Neuronal stem cell (in vitro differentiated cells): ENCODE measurements around the gene GIGYF2.

ENCODE experiments used
- DNase-seq: peaks from one replicate; pipeline ENCODE4 v3.0.0-alpha.2; 2013; ENCODE audit warnings: low spot score
- H2AFZ ChIP-seq: one replicate; pipeline ENCODE4 v1.6.1; 2013; ENCODE audit warnings: mild to moderate bottlenecking, low read length, inconsistent platforms
- H2AK5ac ChIP-seq: 2 replicates; pipeline ENCODE4 v1.6.1; 2013; ENCODE audit warnings: low read depth, mild to moderate bottlenecking, inconsistent platforms, low read length, moderate library complexity, mixed read lengths
- H2BK120ac ChIP-seq: 2 replicates; pipeline ENCODE4 v1.6.1; 2013; ENCODE audit warnings: low read depth, mild to moderate bottlenecking, inconsistent platforms, low read length, moderate library complexity, mixed read lengths
- H2BK12ac ChIP-seq: one replicate; pipeline ENCODE4 v1.6.1; 2013; ENCODE audit warnings: low read length, inconsistent platforms
- H2BK15ac ChIP-seq: 2 replicates; pipeline ENCODE4 v1.6.1; 2013; ENCODE audit warnings: mild to moderate bottlenecking, low read length, inconsistent platforms, mixed read lengths
- H2BK5ac ChIP-seq: one replicate; pipeline ENCODE4 v1.6.1; 2013; ENCODE audit warnings: inconsistent platforms, mild to moderate bottlenecking, low read length, moderate library complexity
- H3K14ac ChIP-seq: one replicate; pipeline ENCODE4 v1.6.1; 2013; ENCODE audit warnings: low read length, inconsistent platforms
- H3K18ac ChIP-seq: 2 replicates; pipeline ENCODE4 v1.6.1; 2013; ENCODE audit warnings: low read length, inconsistent platforms
- H3K23ac ChIP-seq: 2 replicates; pipeline ENCODE4 v1.6.1; 2013; ENCODE audit warnings: low read depth, mild to moderate bottlenecking, mixed read lengths, low read length, inconsistent platforms; ENCODE audit not compliant: poor library complexity
- H3K27ac ChIP-seq: replicated peaks from 3 replicates; pipeline ENCODE4 v1.5.1; 2013; ENCODE audit warnings: low read length, inconsistent platforms
- H3K27me3 ChIP-seq, 3 experiments: 2 replicates each; pipeline ENCODE4 v1.6.1; 2013; ENCODE audit warnings: low read length in 3 of 3, mild to moderate bottlenecking in 2 of 3, inconsistent platforms in 1 of 3, low read depth in 1 of 3, mixed read lengths in 1 of 3, moderate library complexity in 1 of 3; ENCODE audit not compliant: control insufficient read depth in 3 of 3, insufficient read depth in 3 of 3
- H3K36me3 ChIP-seq, 2 donors: replicated peaks in 1 of 2; 2 replicates each; pipeline ENCODE4 v1.6.1; 2013; ENCODE audit warnings: low read length in 2 of 2; ENCODE audit not compliant: control insufficient read depth in 2 of 2, insufficient read depth in 2 of 2
- H3K4ac ChIP-seq: 2 replicates; pipeline ENCODE4 v1.6.1; 2013; ENCODE audit warnings: inconsistent platforms, mild to moderate bottlenecking, low read length, moderate library complexity
- H3K4me1 ChIP-seq, 2 donors: 1 replicate in 1 of 2; 2 replicates in 1 of 2; pipeline ENCODE4 v1.6.1; 2013; ENCODE audit warnings: low read length in 2 of 2, low read depth in 1 of 2; ENCODE audit not compliant: control insufficient read depth in 2 of 2, insufficient read depth in 1 of 2
- H3K4me2 ChIP-seq: one replicate; pipeline ENCODE4 v1.6.1; 2013; ENCODE audit warnings: mild to moderate bottlenecking, low read length, inconsistent platforms; ENCODE audit not compliant: insufficient read depth, poor library complexity, severe bottlenecking
- H3K4me3 ChIP-seq, 2 donors: 2 replicates each; pipeline ENCODE4 v1.5.1; 2013; ENCODE audit warnings: low read length in 2 of 2, mild to moderate bottlenecking in 2 of 2, inconsistent platforms in 1 of 2, moderate library complexity in 1 of 2
- H3K79me1 ChIP-seq: one replicate; pipeline ENCODE4 v1.6.1; 2013; ENCODE audit warnings: low read depth, mild to moderate bottlenecking, inconsistent platforms, low read length, moderate library complexity
- H3K9ac ChIP-seq: one replicate; pipeline ENCODE4 v1.6.1; 2013; ENCODE audit warnings: mild to moderate bottlenecking, low read depth, low read length, inconsistent platforms; ENCODE audit not compliant: poor library complexity
- H3K9me3 ChIP-seq, 2 donors: replicated peaks in 1 of 2; 2 replicates each; pipeline versions ENCODE3 to v1.6.1; 2013; ENCODE audit warnings: low read length in 2 of 2, mild to moderate bottlenecking in 2 of 2, inconsistent platforms in 1 of 2, low read depth in 1 of 2, mixed read lengths in 1 of 2, moderate library complexity in 1 of 2; ENCODE audit not compliant: control insufficient read depth in 2 of 2, insufficient read depth in 1 of 2
- H4K8ac ChIP-seq: one replicate; pipeline ENCODE4 v1.6.1; 2013; ENCODE audit warnings: low read depth, mild to moderate bottlenecking, inconsistent platforms, low read length, moderate library complexity
- H4K91ac ChIP-seq: one replicate; pipeline ENCODE4 v1.6.1; 2013; ENCODE audit warnings: low read length, low read depth, mild to moderate bottlenecking, inconsistent platforms; ENCODE audit not compliant: poor library complexity
- WGBS, 2 donors: extraction: QIAGEN DNeasy Blood & Tissue Kit; methylation state at CpG; one replicate each; pipeline ENCODE4 v1.1.7; 2013; ENCODE audit warnings: missing lambda C conversion rate in 2 of 2, mixed read lengths in 1 of 2; ENCODE audit not compliant: insufficient read length in 2 of 2, insufficient replicate concordance in 1 of 2; ENCODE audit errors: extremely low coverage in 2 of 2; 5-methylcytosine and 5-hydroxymethylcytosine counted together

GIGYF2 gene

DNA sequence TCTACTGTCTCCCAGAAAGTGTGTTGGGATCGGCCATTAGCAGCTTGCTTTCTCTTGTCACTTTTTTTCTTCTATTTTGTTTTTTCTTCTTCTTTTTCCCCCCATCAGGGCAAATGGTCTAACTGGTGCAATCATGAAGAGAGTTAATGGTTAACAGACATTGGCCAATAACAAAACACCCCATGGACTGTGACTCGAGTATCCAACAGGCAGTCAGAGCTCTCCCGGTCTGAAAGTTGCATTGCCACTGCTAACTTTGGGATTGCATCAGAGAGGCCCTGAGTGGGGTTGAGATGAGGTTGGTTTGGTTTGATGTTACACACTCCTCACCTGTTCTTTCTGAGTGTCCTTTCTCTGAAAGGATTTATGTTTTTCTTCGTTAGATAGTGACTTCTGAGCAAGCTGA is 160.0 kb downstream of the GIGYF2 start:
- H2AFZ ChIP-seq, result no peak overlapping the region
- no peak overlapping the region for H2AK5ac ChIP-seq
- no peak overlapping the region for H3K9ac ChIP-seq
- no peak overlapping the region for H3K18ac ChIP-seq
- H3K4me2 ChIP-seq, result no peak overlapping the region
- no peak overlapping the region for H3K23ac ChIP-seq
- no peak overlapping the region for H2BK12ac ChIP-seq
- H3K14ac ChIP-seq, result no peak overlapping the region
- H2BK120ac ChIP-seq, result no peak overlapping the region
- DNase-seq, result no peak
- H3K4me1 ChIP-seq, result peaks cover 0 to 2% of the 10 kb centered on the region in 2 donors
- no peak overlapping the region for H3K4ac ChIP-seq
- H3K79me1 ChIP-seq, result no peaks in the 10 kb centered on the region
- H3K9me3 ChIP-seq, result no peaks in the 10 kb centered on the region
- no peak overlapping the region for H2BK5ac ChIP-seq
- H2BK15ac ChIP-seq, result no peak overlapping the region
- no peak overlapping the region for H3K27ac ChIP-seq
- no peak overlapping the region for H4K91ac ChIP-seq
- H4K8ac ChIP-seq, result no peak overlapping the region
- H3K4me3 ChIP-seq, result no peak overlapping the region
- H3K27me3 ChIP-seq, result no peaks in the 10 kb centered on the region
- WGBS, 2 donors, result no CpG with 5 or more reads among the region's 4 CpGs
- peaks cover 32 to 82% of the 10 kb centered on the region in 2 donors for H3K36me3 ChIP-seq

DNA sequence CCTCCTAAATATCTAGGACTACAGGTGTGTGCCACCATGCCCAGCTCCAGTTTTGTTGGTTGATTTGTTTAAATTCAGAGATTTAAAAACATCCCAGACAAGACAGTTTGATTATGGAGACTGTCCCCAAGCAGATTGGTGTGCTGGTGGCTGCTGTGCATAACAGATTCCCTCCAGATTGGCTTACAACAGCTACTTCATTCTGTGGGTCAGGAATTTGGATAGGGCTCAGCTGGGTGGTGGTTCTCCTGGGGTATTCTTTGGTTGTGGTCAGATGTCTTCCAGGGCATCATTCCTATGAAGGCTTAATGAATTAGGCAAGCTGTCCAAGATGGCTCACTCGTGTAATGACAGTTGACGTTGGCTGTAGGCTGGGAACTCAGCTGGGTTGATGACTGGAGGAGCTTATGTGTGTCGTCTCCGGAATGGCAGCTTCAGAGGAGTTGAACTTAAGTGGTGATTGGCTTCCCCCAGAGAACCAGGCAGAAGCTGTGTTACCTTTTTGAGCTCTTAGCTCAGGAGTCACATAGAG is 162.3 kb downstream of the GIGYF2 start:
- Histone ChIP-seq H3K4ac (no peak overlapping the region), H2BK5ac (no peak overlapping the region), H3K23ac (no peak overlapping the region), H2BK12ac (no peak overlapping the region), H3K9ac (no peak overlapping the region), H4K91ac (no peak overlapping the region), H4K8ac (no peak overlapping the region), H2BK15ac (no peak overlapping the region), H2AFZ (no peak overlapping the region), H2BK120ac (no peak overlapping the region), H3K36me3 (peaks cover 28 to 69% of the 10 kb centered on the region in 2 donors), H3K9me3 (no peaks in the 10 kb centered on the region), H3K14ac (no peak overlapping the region), H3K79me1 (no peaks in the 10 kb centered on the region), H3K4me1 (peaks cover 0 to 2% of the 10 kb centered on the region in 2 donors), H3K4me3 (no peak overlapping the region), H2AK5ac (no peak overlapping the region), H3K4me2 (no peak overlapping the region), H3K27ac (no peak overlapping the region), H3K18ac (no peak overlapping the region), H3K27me3 (no peaks in the 10 kb centered on the region)
- no peak for DNase-seq
- WGBS, 2 donors, result no CpG with 5 or more reads among the region's 4 CpGs

DNA sequence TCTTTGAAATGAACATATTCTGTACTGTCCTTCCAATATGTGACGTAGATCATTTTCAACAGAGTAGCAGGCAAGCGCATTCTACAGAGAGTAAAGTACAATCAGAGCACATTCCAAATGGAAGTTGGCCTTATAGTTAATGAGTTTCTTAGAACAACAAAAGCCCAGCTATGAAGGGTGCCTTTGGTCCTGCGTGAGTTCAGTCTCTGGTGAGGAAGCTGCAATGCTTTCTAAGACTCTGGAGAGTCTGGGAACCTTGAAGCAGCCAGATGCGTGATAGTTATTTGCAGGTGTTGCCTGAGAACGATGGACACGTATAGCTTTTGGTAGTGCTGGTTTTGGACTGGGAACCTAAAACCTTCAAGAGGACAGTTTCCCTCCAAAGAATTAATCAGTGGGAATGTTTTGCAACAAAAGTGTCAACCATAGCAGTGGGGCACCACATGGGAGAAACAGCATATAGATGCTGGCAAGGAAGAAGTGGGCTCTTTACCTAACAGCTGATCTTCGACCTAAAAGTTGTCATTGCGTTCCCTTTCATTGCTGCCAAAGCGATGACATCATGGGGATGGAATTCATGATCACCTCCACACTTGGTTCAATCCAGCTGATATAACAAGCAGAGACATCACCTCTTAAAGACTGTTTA is 163.6 kb downstream of the GIGYF2 start:
- Histone ChIP-seq H3K79me1 (no peaks in the 10 kb centered on the region), H3K4me1 (peaks cover 0 to 2% of the 10 kb centered on the region in 2 donors), H3K36me3 (peaks cover 28 to 57% of the 10 kb centered on the region in 2 donors), H3K27ac (no peak overlapping the region), H2AFZ (no peak overlapping the region), H2AK5ac (no peak overlapping the region), H3K4me2 (no peak overlapping the region), H2BK12ac (no peak overlapping the region), H3K4ac (no peak overlapping the region), H2BK5ac (no peak overlapping the region), H3K9ac (no peak overlapping the region), H3K23ac (no peak overlapping the region), H4K91ac (no peak overlapping the region), H3K18ac (no peak overlapping the region), H2BK120ac (no peak overlapping the region), H4K8ac (no peak overlapping the region), H3K4me3 (no peak overlapping the region), H3K14ac (no peak overlapping the region), H3K27me3 (no peaks in the 10 kb centered on the region), H2BK15ac (no peak overlapping the region), H3K9me3 (no peaks in the 10 kb centered on the region)
- no CpG with 5 or more reads among the region's 9 CpGs for WGBS, 2 donors
- no peak for DNase-seq

DNA sequence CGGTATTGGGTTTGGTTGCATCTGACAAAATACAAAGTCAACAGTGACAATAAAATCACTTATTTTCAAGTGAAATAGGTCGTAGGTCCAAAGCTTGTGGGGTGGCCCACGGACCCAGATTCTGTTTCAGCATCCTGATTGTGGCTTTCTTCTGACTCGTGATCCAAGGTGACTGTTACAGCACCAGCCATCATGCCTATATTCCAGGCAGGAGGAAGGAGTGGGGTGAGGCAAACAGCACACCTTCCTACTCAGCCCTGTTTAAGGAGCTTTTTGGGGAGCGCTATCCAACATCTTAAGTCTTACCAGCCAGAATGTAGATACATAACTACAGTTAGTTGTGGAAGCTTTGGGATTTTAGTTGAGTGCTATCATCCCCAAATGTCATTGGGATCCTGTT is 164.2 kb downstream of the GIGYF2 start:
- H3K9ac ChIP-seq, result no peak overlapping the region
- no peak overlapping the region for H4K91ac ChIP-seq
- H3K4me1 ChIP-seq, result peaks cover 0 to 2% of the 10 kb centered on the region in 2 donors
- no peaks in the 10 kb centered on the region for H3K27me3 ChIP-seq
- WGBS, 2 donors, result no CpG with 5 or more reads among the region's 5 CpGs
- H3K4ac ChIP-seq, result no peak overlapping the region
- no peak overlapping the region for H3K4me3 ChIP-seq
- H3K18ac ChIP-seq, result no peak overlapping the region
- H3K23ac ChIP-seq, result no peak overlapping the region
- H3K9me3 ChIP-seq, result no peaks in the 10 kb centered on the region
- no peak overlapping the region for H3K4me2 ChIP-seq
- no peaks in the 10 kb centered on the region for H3K79me1 ChIP-seq
- H3K36me3 ChIP-seq, result peaks cover 28 to 52% of the 10 kb centered on the region in 2 donors
- no peak overlapping the region for H2BK12ac ChIP-seq
- DNase-seq, result no peak
- H3K14ac ChIP-seq, result no peak overlapping the region
- no peak overlapping the region for H2BK120ac ChIP-seq
- H2BK5ac ChIP-seq, result no peak overlapping the region
- H3K27ac ChIP-seq, result no peak overlapping the region
- H2AFZ ChIP-seq, result no peak overlapping the region
- H4K8ac ChIP-seq, result no peak overlapping the region
- H2BK15ac ChIP-seq, result no peak overlapping the region
- H2AK5ac ChIP-seq, result no peak overlapping the region
